Measurements from ENCODE around the gene EXOC6B. TPM values are rescaled to one million over a fixed set of nuclear protein-coding genes. Genes with fewer than 3 reads are reported as not detected.
"Not testable (repeated sequence)": the region's sequence is repeated elsewhere in the genome, so short reads cannot be mapped to it uniquely, and the experiment has no call there.

Gene EXOC6B
- total and polyA plus RNA-seq, 10 of the 15 experiments (the other 5 are each of a cell fraction or from before 2014, with no cell fraction given), result 0.23 to 2.2 (median 1.2) TPM

- no peak for TF ChIP-seq CUX1 (IDR thresholded peaks at IDR 0.05; ENCODE audit: insufficient replicate concordance, low read depth, low read length)
- TF ChIP-seq CREB1 (IDR thresholded peaks at IDR 0.05; ENCODE audit: low read depth), result no peak
- no peak for TF ChIP-seq HCFC1 (IDR thresholded peaks at IDR 0.05; ENCODE audit: low read length)
- TF ChIP-seq MLLT1 (IDR thresholded peaks at IDR 0.05), result no peak
These were observed 223.7 kb downstream of the EXOC6B start (continued) for GRCh38 chr2:72602095-72602494.

GRCh38 chr2:72583836-72584235 is 242.0 kb downstream of the EXOC6B start:
- ATAC-seq; H3K4me2 ChIP-seq (ENCODE audit: control insufficient read depth, insufficient read depth); POLR2A ChIA-PET; H4K20me1 ChIP-seq (ENCODE audit: control insufficient read depth, insufficient read depth); H3K27ac ChIP-seq (ENCODE audit: control insufficient read depth, insufficient read depth); BruUV-seq (replicated peaks); DNase-seq (ENCODE audit: low read depth, low spot score); H2AFZ ChIP-seq (ENCODE audit: control insufficient read depth, low read depth, low read length); H3K36me3 ChIP-seq (ENCODE audit: control insufficient read depth in 2 of 2, insufficient read depth in 2 of 2, low read length in 1 of 2); RAD21 ChIA-PET (ENCODE audit: unreplicated experiment); intact Hi-C loops (cut with micrococcal nuclease; ENCODE audit: unreplicated experiment); H3K27me3 ChIP-seq (replicated peaks in 1 of 2; ENCODE audit: control insufficient read depth in 2 of 2, insufficient read depth in 2 of 2, low read length in 1 of 2); H3K9ac ChIP-seq (ENCODE audit: control insufficient read depth, insufficient read depth, low read length); H3K79me2 ChIP-seq (ENCODE audit: control insufficient read depth, insufficient read depth, low read length); H3K4me1 ChIP-seq (ENCODE audit: control insufficient read depth, insufficient read depth, low read length); SMC1A ChIA-PET (ENCODE audit: uncharacterized antibody, unreplicated experiment); H3K9me3 ChIP-seq (replicated peaks; ENCODE audit: control insufficient read depth, insufficient read depth, low read length); H3K4me3 ChIP-seq; FAIRE-seq: not testable (repeated sequence)
- in situ Hi-C loops (cut with MboI), result loop anchor here (5.0 to 10.0 kb wide), 2 partner anchors 657 to 1049 kb away; no protein-coding TSS in a partner anchor
- WGBS (ENCODE audit: insufficient coverage, insufficient replicate concordance, low lambda C conversion rate, missing lambda C conversion rate), result 88% methylated on average over 4 of the region's 4 CpGs
- CTCF ChIA-PET, result interaction anchor here (1.4 kb wide), 1 partner anchor 660 kb away, joined by 3 read pairs; no protein-coding TSS in a partner anchor

All from GM12878 (cell line).